Kidney epithelial cell (primary cell): ENCODE measurements around the gene DPYD. TPM values are rescaled to one million over a fixed set of nuclear protein-coding genes. Genes with fewer than 3 reads are reported as not detected.

Experiments
- DNase-seq: peaks from one replicate; pipeline ENCODE4 v3.0.0-alpha.2; 2010; ENCODE audit warnings: low read depth
- H3K27me3 ChIP-seq: 2 replicates; pipeline ENCODE4 v1.6.0; 2011; ENCODE audit warnings: low read length; ENCODE audit not compliant: control insufficient read depth, insufficient read depth
- H3K36me3 ChIP-seq: 2 replicates; pipeline ENCODE4 v1.5.1; 2011; ENCODE audit warnings: low read length; ENCODE audit not compliant: control insufficient read depth, insufficient read depth
- H3K4me3 ChIP-seq: 2 replicates; pipeline ENCODE4 v1.5.1; 2011; ENCODE audit warnings: low read depth, mild to moderate bottlenecking, control low read depth, low read length
- CTCF ChIP-seq: IDR thresholded peaks from 2 replicates; pipeline ENCODE4 v1.5.1; 2011; ENCODE audit warnings: mild to moderate bottlenecking, moderate library complexity, low read length, control low read depth, inconsistent platforms; ENCODE audit not compliant: insufficient read depth, poor library complexity, severe bottlenecking
- total RNA-seq: library from RNA; depleted of rRNA; stranded (reverse); fragments of >200 nt; gene quantifications from 2 replicates; pipeline ENCODE4 v1.2.3, GENCODE V29; 2015

The DPYD gene
- total RNA-seq, 1 donor from 2014 or later, result 1.6 TPM

- H3K27me3 ChIP-seq, result no peaks in the 10 kb centered on the region
- no peaks in the 10 kb centered on the region for H3K36me3 ChIP-seq
- no peak for TF ChIP-seq CTCF
- no peak overlapping the region for H3K4me3 ChIP-seq
- DNase-seq, result no peak
These were observed 830.1 kb downstream of the DPYD start for GRCh38 chr1:97090725-97091124.

GRCh38 chr1:97089173-97089572 lies 831.7 kb downstream of the DPYD start:
- no peaks in the 10 kb centered on the region for H3K27me3 ChIP-seq
- H3K36me3 ChIP-seq, result no peaks in the 10 kb centered on the region
- no peak for DNase-seq
- no peak overlapping the region for H3K4me3 ChIP-seq
- no peak for TF ChIP-seq CTCF

- Histone ChIP-seq H3K4me3 (no peak overlapping the region), H3K27me3 (no peaks in the 10 kb centered on the region), H3K36me3 (no peaks in the 10 kb centered on the region)
- no peak for TF ChIP-seq CTCF
- DNase-seq, result no peak
These were observed 832.4 kb downstream of the DPYD start for GRCh38 chr1:97088391-97088790.

- Histone ChIP-seq H3K4me3 (no peak overlapping the region), H3K36me3 (no peaks in the 10 kb centered on the region), H3K27me3 (no peaks in the 10 kb centered on the region)
- no peak for TF ChIP-seq CTCF
- DNase-seq, result no peak
These were observed 836.3 kb downstream of the DPYD start for GRCh38 chr1:97084546-97084945.

GRCh38 chr1:97082160-97082848 lies 838.5 kb downstream of the DPYD start:
- DNase-seq, result no peak
- H3K36me3 ChIP-seq, result no peaks in the 10 kb centered on the region
- H3K27me3 ChIP-seq, result no peaks in the 10 kb centered on the region
- TF ChIP-seq CTCF, result no peak
- no peak overlapping the region for H3K4me3 ChIP-seq

GRCh38 chr1:97078872-97079271 lies 842.0 kb downstream of the DPYD start:
- DNase-seq, result no peak
- no peaks in the 10 kb centered on the region for H3K36me3 ChIP-seq

More at GRCh38 chr1:97078872-97079271, 842.0 kb downstream of the DPYD start:
- TF ChIP-seq CTCF, result no peak
- Histone ChIP-seq H3K27me3 (no peaks in the 10 kb centered on the region), H3K4me3 (no peak overlapping the region)
